IPS-18c (cell line): ENCODE measurements around the gene SH3TC1.

Experiments
- H3K4me3 ChIP-seq: 2 replicates; pipeline ENCODE4 v1.7.0; 2013; ENCODE audit warnings: low read depth, mild to moderate bottlenecking, low read length, moderate library complexity; ENCODE audit not compliant: insufficient read depth
- H3K9me3 ChIP-seq: one replicate; pipeline ENCODE4 v1.6.1; 2013; ENCODE audit warnings: mild to moderate bottlenecking, low read length, moderate library complexity; ENCODE audit not compliant: control insufficient read depth, insufficient read depth

SH3TC1 gene

GRCh38 chr4:8198906-8199593, at the start of gene SH3TC1:
TSS of gene SH3TC1 (plus strand) at chr4:8199290. CDS start at chr4:8205195, 5,905 bp downstream.
- H3K9me3 ChIP-seq, result no peaks in the 10 kb centered on the region
- H3K4me3 ChIP-seq, result no peak within 1 kb of the TSS

- H3K9me3 ChIP-seq, result no peaks in the 10 kb centered on the region
- H3K4me3 ChIP-seq, result no peak overlapping the region
Observed at GRCh38 chr4:8149664-8150063, 49.4 kb upstream of the SH3TC1 start.

- Histone ChIP-seq H3K4me3 (no peak overlapping the region), H3K9me3 (no peaks in the 10 kb centered on the region)
Observed at GRCh38 chr4:8150152-8151090, 48.7 kb upstream of the SH3TC1 start.

GRCh38 chr4:8151165-8151650, 47.9 kb upstream of the SH3TC1 start:
- H3K9me3 ChIP-seq, result no peaks in the 10 kb centered on the region
- no peak overlapping the region for H3K4me3 ChIP-seq

GRCh38 chr4:8152090-8152864, 46.8 kb upstream of the SH3TC1 start:
- Histone ChIP-seq H3K9me3 (no peaks in the 10 kb centered on the region), H3K4me3 (no peak overlapping the region)

- no peaks in the 10 kb centered on the region for H3K9me3 ChIP-seq
- no peak overlapping the region for H3K4me3 ChIP-seq
Observed at GRCh38 chr4:8152865-8153257, 46.2 kb upstream of the SH3TC1 start.

- Histone ChIP-seq H3K4me3 (no peak overlapping the region), H3K9me3 (no peaks in the 10 kb centered on the region)
Observed at GRCh38 chr4:8153441-8153840, 45.6 kb upstream of the SH3TC1 start.

GRCh38 chr4:8155048-8155447, 44.0 kb upstream of the SH3TC1 start:
- no peaks in the 10 kb centered on the region for H3K9me3 ChIP-seq
- H3K4me3 ChIP-seq, result no peak overlapping the region

GRCh38 chr4:8155660-8156421, 43.2 kb upstream of the SH3TC1 start:
- Histone ChIP-seq H3K9me3 (no peaks in the 10 kb centered on the region), H3K4me3 (no peak overlapping the region)

- H3K4me3 ChIP-seq, result no peak overlapping the region
- no peaks in the 10 kb centered on the region for H3K9me3 ChIP-seq
Observed at GRCh38 chr4:8156617-8157016, 42.5 kb upstream of the SH3TC1 start.

- no peaks in the 10 kb centered on the region for H3K9me3 ChIP-seq
- H3K4me3 ChIP-seq, result no peak overlapping the region; the same call in 1 of the 2 replicates
Observed at GRCh38 chr4:8157496-8157895, 41.6 kb upstream of the SH3TC1 start.

- Histone ChIP-seq H3K4me3 (peak overlapping the region; percentile 67), H3K9me3 (no peaks in the 10 kb centered on the region)
Observed at GRCh38 chr4:8157944-8158709, 41.0 kb upstream of the SH3TC1 start.

GRCh38 chr4:8158710-8159536, 40.2 kb upstream of the SH3TC1 start, which contains the start of gene ABLIM2:
TSS of gene ABLIM2 (minus strand) at chr4:8158813. CDS start at chr4:8158689, 124 bp downstream.
- Histone ChIP-seq H3K9me3 (no peaks in the 10 kb centered on the region), H3K4me3 (peak within 1 kb of the TSS; percentile 73)

GRCh38 chr4:8159537-8160232, 39.4 kb upstream of the SH3TC1 start:
- peak overlapping the region; percentile 73 for H3K4me3 ChIP-seq
- no peaks in the 10 kb centered on the region for H3K9me3 ChIP-seq

- Histone ChIP-seq H3K9me3 (no peaks in the 10 kb centered on the region), H3K4me3 (no peak overlapping the region)
Observed at GRCh38 chr4:8160233-8160560, 38.9 kb upstream of the SH3TC1 start.
